GM12891 (cell line): ENCODE data around the gene ACAA1.

ENCODE experiments used
- PAX5 ChIP-seq: IDR thresholded peaks from 2 replicates; pipeline ENCODE4 v1.6.1; 2011; ENCODE audit warnings: low read length, moderate library complexity, mild to moderate bottlenecking; ENCODE audit not compliant: insufficient read depth, severe bottlenecking
- POLR2A ChIP-seq: IDR thresholded peaks from 2 replicates; pipeline ENCODE4 v1.6.1; 2011; ENCODE audit warnings: low read depth, low read length, control low read depth
- POLR2AphosphoS5 ChIP-seq: IDR thresholded peaks from 2 replicates; pipeline ENCODE4 v1.6.1; 2011; ENCODE audit warnings: low read depth, low read length, control low read depth
- POU2F2 ChIP-seq: IDR thresholded peaks from 2 replicates; pipeline ENCODE4 v1.6.1; 2011; ENCODE audit warnings: low read depth, mild to moderate bottlenecking, control low read depth, low read length, moderate library complexity
- SPI1 ChIP-seq: IDR thresholded peaks from 2 replicates; pipeline ENCODE4 v1.6.1; 2011; ENCODE audit warnings: low read depth, low read length, control low read depth
- TAF1 ChIP-seq: IDR thresholded peaks from 2 replicates; pipeline ENCODE4 v1.6.1; 2011; ENCODE audit warnings: low read depth, low read length, control low read depth

DNA sequence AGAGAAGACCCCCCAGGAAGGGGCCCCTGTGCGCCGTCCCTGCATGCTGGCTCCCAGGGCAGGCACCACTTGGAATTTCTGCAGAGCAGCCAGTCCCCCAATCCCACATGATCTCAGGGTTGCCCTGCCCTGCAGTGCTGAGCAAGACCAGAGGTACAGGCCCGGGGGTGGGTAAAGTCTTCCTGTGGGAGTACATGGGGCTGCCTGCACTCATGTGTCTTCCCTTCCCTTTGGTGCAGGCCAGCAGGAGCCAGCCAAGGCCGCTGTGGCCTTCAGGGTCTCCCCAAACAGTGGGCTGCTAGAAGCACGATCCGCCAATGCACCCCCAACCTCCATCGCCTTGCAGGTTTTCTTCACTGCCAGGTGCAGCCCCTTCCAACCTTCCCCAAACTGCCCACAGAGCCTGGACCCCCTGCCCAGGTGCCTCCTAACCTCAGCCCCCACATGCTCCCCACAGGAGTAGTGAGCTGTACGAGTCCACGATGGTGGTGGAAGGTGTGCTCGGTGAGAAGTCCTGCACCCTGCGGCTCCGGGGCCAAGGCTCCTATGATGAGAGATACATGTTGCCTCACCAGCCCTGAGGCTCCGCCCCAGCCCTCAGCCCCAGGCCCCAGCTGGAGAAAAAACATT is 15.0 kb downstream of the ACAA1 start:
- no peak for TF ChIP-seq POLR2A
- TF ChIP-seq SPI1, result no peak
- TF ChIP-seq POLR2AphosphoS5, result no peak
- TF ChIP-seq TAF1, result no peak
- no peak for TF ChIP-seq PAX5
- TF ChIP-seq POU2F2, result no peak
